ENCODE measurements around the gene CD93. TPM values are rescaled to one million over a fixed set of nuclear protein-coding genes. Genes with fewer than 3 reads are reported as not detected.

The CD93 gene
- total and polyA plus RNA-seq, 2 of the 8 experiments (the other 6 are each of a cell fraction or from before 2014, with no cell fraction given) = under 0.01 to 0.07 TPM

DNA sequence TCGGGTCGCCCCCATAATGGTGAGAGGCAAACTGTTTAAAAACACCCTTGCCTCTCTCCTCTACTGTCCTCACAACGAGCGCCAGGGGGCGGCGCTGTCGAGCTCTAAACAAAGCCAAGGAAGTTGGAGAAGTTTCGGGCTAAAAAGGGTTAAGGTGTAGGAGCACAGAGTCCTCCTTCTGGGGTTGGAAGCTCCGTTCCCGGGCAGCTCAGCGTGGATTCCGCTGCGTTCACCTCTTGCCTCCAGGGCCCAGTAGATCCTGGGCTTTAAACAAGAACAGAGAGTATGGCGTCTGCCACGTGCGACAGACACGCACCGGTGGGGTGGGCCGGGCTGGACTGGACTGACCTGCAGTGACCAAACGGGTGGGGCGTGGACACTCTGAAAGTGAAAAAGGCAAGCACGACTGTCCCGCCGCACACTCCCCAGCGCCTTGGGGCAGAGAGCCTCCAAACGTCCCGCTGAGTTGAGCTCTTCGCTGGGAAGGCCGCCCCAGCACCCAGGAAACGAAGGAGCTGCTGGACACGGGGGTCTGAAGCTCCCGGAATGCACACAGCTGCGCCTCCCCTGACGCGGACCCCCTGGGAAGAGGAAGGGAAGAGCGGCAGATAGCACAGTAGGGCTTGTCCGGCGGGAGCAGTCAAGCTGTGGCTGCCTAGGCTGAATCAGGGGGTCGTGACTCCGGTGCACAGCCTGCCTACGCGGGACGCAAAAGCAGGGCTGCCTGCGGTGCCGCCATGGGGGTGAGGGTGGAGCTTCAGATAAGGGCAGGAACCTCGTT lies 35.1 kb downstream of the CD93 start (continued):
- TF ChIP-seq KDM1A (IDR thresholded peaks at IDR 0.05; ENCODE audit: borderline replicate concordance, low read length) = no peak
- TF ChIP-seq, protein P1, sequence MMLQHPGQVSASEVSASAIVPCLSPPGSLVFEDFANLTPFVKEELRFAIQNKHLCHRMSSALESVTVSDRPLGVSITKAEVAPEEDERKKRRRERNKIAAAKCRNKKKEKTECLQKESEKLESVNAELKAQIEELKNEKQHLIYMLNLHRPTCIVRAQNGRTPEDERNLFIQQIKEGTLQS (IDR thresholded peaks at IDR 0.05; ENCODE audit: insufficient read depth, low read depth, low read length) = no peak

All from H1 (cell line).